IMR-90 (cell line): ENCODE results near the gene FEM1B.

Experiments used
- FOS ChIP-seq: fragments of 150-350 bp; IDR thresholded peaks from 2 replicates; pipeline ENCODE4 v1.6.1; 2016; ENCODE audit warnings: low read depth, low read length
- MAFK ChIP-seq: IDR thresholded peaks from 2 replicates; pipeline ENCODE4 v1.6.1; 2012; ENCODE audit warnings: low read depth, low read length, improper control_type of control experiment
- MAZ ChIP-seq: IDR thresholded peaks from 2 replicates; pipeline ENCODE4 v1.6.1; 2012; ENCODE audit warnings: low read depth, mild to moderate bottlenecking, low read length, improper control_type of control experiment, moderate library complexity, borderline replicate concordance
- MXI1 ChIP-seq: IDR thresholded peaks from 2 replicates; pipeline ENCODE4 v1.6.1; 2012; ENCODE audit warnings: low read depth, mild to moderate bottlenecking, low read length, moderate library complexity, borderline replicate concordance
- POLR2A ChIP-seq: IDR thresholded peaks from 2 replicates; pipeline ENCODE4 v1.6.1; 2012; ENCODE audit warnings: mild to moderate bottlenecking, low read depth, low read length
- RAD21 ChIP-seq: IDR thresholded peaks from 2 replicates; pipeline ENCODE4 v1.6.1; 2012; ENCODE audit warnings: low read length, improper control_type of control experiment
- SMC3 ChIP-seq: fragments of 150-350 bp; IDR thresholded peaks from 2 replicates; pipeline ENCODE4 v1.6.1; 2016; ENCODE audit warnings: low read depth, mild to moderate bottlenecking, antibody characterized with exemption, low read length, moderate library complexity
- TF ChIP-seq, protein P1 (sequence below): conservative IDR thresholded peaks from 2 replicates; pipeline ENCODE4 v1.5.1; 2012; ENCODE audit warnings: mild to moderate bottlenecking, low read depth, low read length, improper control_type of control experiment
- TF ChIP-seq, protein P2 (sequence below): fragments of 150-350 bp; IDR thresholded peaks from 2 replicates; pipeline ENCODE4 v1.6.1; 2016; ENCODE audit warnings: low read depth, mild to moderate bottlenecking, low read length, moderate library complexity, borderline replicate concordance
- TF ChIP-seq, protein P3 (sequence below): fragments of 150-350 bp; IDR thresholded peaks from 2 replicates; pipeline ENCODE4 v1.6.1; 2017; ENCODE audit warnings: mild to moderate bottlenecking, antibody characterized with exemption, low read length, low read depth

DNA sequence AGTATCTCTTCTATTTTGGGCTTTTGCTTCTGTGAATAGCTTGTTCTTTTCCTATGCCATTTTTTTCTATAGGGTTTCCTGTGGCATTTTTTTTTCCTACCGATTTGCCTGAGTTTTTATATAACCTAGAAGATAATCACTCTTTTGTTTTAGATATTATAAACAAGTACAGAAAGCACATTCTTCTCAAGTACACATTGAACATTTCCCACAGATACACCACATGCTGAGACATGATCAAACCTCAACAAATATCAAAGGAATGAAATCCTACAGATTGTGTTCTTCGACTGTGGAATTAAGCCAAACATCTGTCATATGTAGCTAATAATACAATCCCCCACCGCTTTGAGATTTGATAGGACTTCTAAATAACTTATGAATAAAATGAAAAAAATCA, 9.1 kb upstream of the FEM1B start:
- TF ChIP-seq RAD21 (no peak), POLR2A (no peak), FOS (no peak), MXI1 (no peak), SMC3 (no peak), MAFK (no peak), MAZ (no peak)
- TF ChIP-seq, protein P1, sequence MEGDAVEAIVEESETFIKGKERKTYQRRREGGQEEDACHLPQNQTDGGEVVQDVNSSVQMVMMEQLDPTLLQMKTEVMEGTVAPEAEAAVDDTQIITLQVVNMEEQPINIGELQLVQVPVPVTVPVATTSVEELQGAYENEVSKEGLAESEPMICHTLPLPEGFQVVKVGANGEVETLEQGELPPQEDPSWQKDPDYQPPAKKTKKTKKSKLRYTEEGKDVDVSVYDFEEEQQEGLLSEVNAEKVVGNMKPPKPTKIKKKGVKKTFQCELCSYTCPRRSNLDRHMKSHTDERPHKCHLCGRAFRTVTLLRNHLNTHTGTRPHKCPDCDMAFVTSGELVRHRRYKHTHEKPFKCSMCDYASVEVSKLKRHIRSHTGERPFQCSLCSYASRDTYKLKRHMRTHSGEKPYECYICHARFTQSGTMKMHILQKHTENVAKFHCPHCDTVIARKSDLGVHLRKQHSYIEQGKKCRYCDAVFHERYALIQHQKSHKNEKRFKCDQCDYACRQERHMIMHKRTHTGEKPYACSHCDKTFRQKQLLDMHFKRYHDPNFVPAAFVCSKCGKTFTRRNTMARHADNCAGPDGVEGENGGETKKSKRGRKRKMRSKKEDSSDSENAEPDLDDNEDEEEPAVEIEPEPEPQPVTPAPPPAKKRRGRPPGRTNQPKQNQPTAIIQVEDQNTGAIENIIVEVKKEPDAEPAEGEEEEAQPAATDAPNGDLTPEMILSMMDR, result no peak
- TF ChIP-seq, protein P2, sequence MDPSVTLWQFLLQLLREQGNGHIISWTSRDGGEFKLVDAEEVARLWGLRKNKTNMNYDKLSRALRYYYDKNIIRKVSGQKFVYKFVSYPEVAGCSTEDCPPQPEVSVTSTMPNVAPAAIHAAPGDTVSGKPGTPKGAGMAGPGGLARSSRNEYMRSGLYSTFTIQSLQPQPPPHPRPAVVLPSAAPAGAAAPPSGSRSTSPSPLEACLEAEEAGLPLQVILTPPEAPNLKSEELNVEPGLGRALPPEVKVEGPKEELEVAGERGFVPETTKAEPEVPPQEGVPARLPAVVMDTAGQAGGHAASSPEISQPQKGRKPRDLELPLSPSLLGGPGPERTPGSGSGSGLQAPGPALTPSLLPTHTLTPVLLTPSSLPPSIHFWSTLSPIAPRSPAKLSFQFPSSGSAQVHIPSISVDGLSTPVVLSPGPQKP, result no peak
- TF ChIP-seq, protein P3, sequence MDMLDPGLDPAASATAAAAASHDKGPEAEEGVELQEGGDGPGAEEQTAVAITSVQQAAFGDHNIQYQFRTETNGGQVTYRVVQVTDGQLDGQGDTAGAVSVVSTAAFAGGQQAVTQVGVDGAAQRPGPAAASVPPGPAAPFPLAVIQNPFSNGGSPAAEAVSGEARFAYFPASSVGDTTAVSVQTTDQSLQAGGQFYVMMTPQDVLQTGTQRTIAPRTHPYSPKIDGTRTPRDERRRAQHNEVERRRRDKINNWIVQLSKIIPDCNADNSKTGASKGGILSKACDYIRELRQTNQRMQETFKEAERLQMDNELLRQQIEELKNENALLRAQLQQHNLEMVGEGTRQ, result no peak
